Adrenal gland (tissue), 12 donors: ENCODE measurements around the gene ENGASE. TPM values are rescaled to one million over a fixed set of nuclear protein-coding genes. Genes with fewer than 3 reads are reported as not detected.
A peak's percentile ranks its signal among the peaks of the same experiment; 100 is the strongest.
"Not testable (repeated sequence)": the region's sequence is repeated elsewhere in the genome, so short reads cannot be mapped to it uniquely, and the experiment has no call there.

ENCODE experiments used
- DNase-seq, 7 donors: peaks; one replicate each; pipeline ENCODE4 v3.0.0-alpha.2; 2019 to 2020
- H3K27ac ChIP-seq, 5 donors: fragments of 200-600 bp; sonication (generic) in 4 of 5; 1 replicate in 3 of 5; 2 replicates in 2 of 5; pipeline versions ENCODE4 v1.5.1 to v1.8.0; 2016 to 2020; ENCODE audit warnings: mild to moderate bottlenecking in 1 of 5
- H3K27me3 ChIP-seq: fragments of 200-600 bp; 2 replicates; pipeline ENCODE4 v1.8.0; 2021
- H3K36me3 ChIP-seq, 2 donors: fragments of 200-600 bp; replicated peaks in 1 of 2; 1 replicate in 1 of 2; 2 replicates in 1 of 2; pipeline versions ENCODE4 v1.5.1 to v1.8.0; 2018 to 2022
- H3K4me1 ChIP-seq, 2 donors: fragments of 200-600 bp; replicated peaks in 1 of 2; 1 replicate in 1 of 2; 2 replicates in 1 of 2; pipeline versions ENCODE4 v1.5.1 to v1.8.0; 2018 to 2021
- H3K4me3 ChIP-seq, 4 donors: fragments of 200-600 bp; sonication (generic) in 3 of 4; one replicate each; pipeline ENCODE4 v1.5.1; 2016 to 2018
- H3K9me3 ChIP-seq, 3 donors: fragments of 200-600 bp; sonication (generic) in 1 of 3; replicated peaks in 1 of 3; 1 replicate in 2 of 3; 2 replicates in 1 of 3; pipeline versions ENCODE4 v1.5.1 to v1.8.0; 2016 to 2021
- CTCF ChIP-seq, 6 experiments: fragments of 450-650 bp in 4 of 6; fragments of 200-600 bp in 2 of 6; sonication (generic) in 1 of 6; IDR thresholded peaks; 1 replicate in 5 of 6; 2 replicates in 1 of 6; pipeline versions ENCODE4 v1.5.1 to v1.8.0; 2016 to 2021; ENCODE audit warnings: antibody characterized with exemption in 6 of 6, mild to moderate bottlenecking in 2 of 6, moderate library complexity in 1 of 6
- POLR2A ChIP-seq, 2 donors: fragments of 450-650 bp; IDR thresholded peaks; one replicate each; pipeline ENCODE4 v1.6.1; 2017; ENCODE audit warnings: antibody characterized with exemption in 2 of 2, mild to moderate bottlenecking in 2 of 2, moderate library complexity in 1 of 2
- WGBS, 4 donors: extraction: QIAGEN DNeasy Blood & Tissue Kit in 2 of 4; methylation state at CpG; one replicate each; pipeline versions ENCODE4 v1.1.5 to v1.1.7; 2013 to 2017; 5-methylcytosine and 5-hydroxymethylcytosine counted together
- intact Hi-C, 2 donors: fragments of 100-400 bp; cut with DNase I; formaldehyde crosslinking; loops; one replicate each; pipeline versions ENCODE4 v1.14.1 to v1.15.0; 2022 to 2023
- polyA plus RNA-seq, 3 donors: library from polyadenylated mRNA; stranded (reverse); fragments of 200-250 nt in 2 of 3; fragments of 350-450 nt in 1 of 3; fragmentation: Illumina TruSeq in 1 of 3; extraction: RNeasy Lipid Tissue Mini Kit (QIAGEN cat#74804) in 1 of 3; gene quantifications; one replicate each; pipeline ENCODE4 v1.2.3, GENCODE V29; 2013 to 2014
- total RNA-seq, 9 donors: library from RNA; depleted of rRNA in 4 of 9; stranded (reverse); fragments of >200 nt in 4 of 9; fragments of 120-200 nt in 1 of 9; fragmentation: NEBNext Ultra II Directional in 1 of 9; extraction: Animal tissue kit (Norgen Biotek cat#: 25700) in 1 of 9; gene quantifications; one replicate each; pipeline versions ENCODE4 v1.1.0 to v1.2.4, GENCODE V29; 2013 to 2023
- donor health status: healthy with polysubstance abuse.
- donor health status: Bipolar disorder and iron deficiency.
- donor health status: DM: yes; HTN: yes; CAD: no.
- donor health status: DM: no; HTN: no; CAD: no.
- donor health status: DM: no; HTN: no; CAD: no.
- donor health status: DM: yes; HTN: yes; CAD: no.

Gene ENGASE
- total and polyA plus RNA-seq, 12 donors, result 4.4 to 155 (median 31.1) TPM

GRCh38 chr17:79028496-79029326, 45.9 kb upstream of the ENGASE start:
- Histone ChIP-seq H3K36me3 (no peaks in the 10 kb centered on the region), H3K4me1 (peaks cover 45% of the 10 kb centered on the region in 2 donors), H3K4me3 (peak overlapping the region in 1 of 4 donors; percentile 72), H3K27ac (peak overlapping the region; percentile 94 to 100 (median 95)), H3K9me3 (no peaks in the 10 kb centered on the region), H3K27me3 (no peaks in the 10 kb centered on the region)
- peak in 5 of 7 donors; percentile 11 to 56 (median 28) for DNase-seq
- intact Hi-C loops, result no loop called here
- no peak for TF ChIP-seq POLR2A (IDR thresholded peaks at IDR 0.05)
- TF ChIP-seq CTCF (IDR thresholded peaks at IDR 0.05), result peak in 1 of 6 experiments; percentile 33
- WGBS, 4 donors, result 80 to 91% (median 81%) methylated on average over 12 to 17 of the region's 17 CpGs

GRCh38 chr17:79029327-79030009, 45.2 kb upstream of the ENGASE start:
- TF ChIP-seq CTCF (IDR thresholded peaks at IDR 0.05) (no peak), POLR2A (IDR thresholded peaks at IDR 0.05) (no peak)
- intact Hi-C loops, result no loop called here
- H3K27me3 ChIP-seq, result no peaks in the 10 kb centered on the region
- H3K36me3 ChIP-seq, result no peaks in the 10 kb centered on the region
- no peaks in the 10 kb centered on the region for H3K9me3 ChIP-seq
- H3K4me3 ChIP-seq, result no peak overlapping the region
- peak in 4 of 7 donors; percentile 11 to 43 (median 20) for DNase-seq
- WGBS, 4 donors, result 85 to 96% (median 93%) methylated on average over 13 to 16 of the region's 16 CpGs
- peaks cover 39 to 45% of the 10 kb centered on the region in 2 donors for H3K4me1 ChIP-seq
- peak overlapping the region in 1 of 5 donors; percentile 100 for H3K27ac ChIP-seq

GRCh38 chr17:79030636-79031035, 44.0 kb upstream of the ENGASE start:
- intact Hi-C loops, H3K27ac ChIP-seq, H3K27me3 ChIP-seq, H3K9me3 ChIP-seq, H3K4me3 ChIP-seq, H3K36me3 ChIP-seq: not testable (repeated sequence)
- peak in 1 of 7 donors; percentile 7 for DNase-seq
- 90 to 96% (median 94%) methylated on average over 12 of the region's 12 CpGs for WGBS, 4 donors
- H3K4me1 ChIP-seq, result peaks cover 27 to 36% of the 10 kb centered on the region in 2 donors

GRCh38 chr17:79031996-79032875, 42.4 kb upstream of the ENGASE start:
- H3K4me1 ChIP-seq, result peaks cover 26 to 34% of the 10 kb centered on the region in 2 donors
- TF ChIP-seq POLR2A (IDR thresholded peaks at IDR 0.05), result no peak
- TF ChIP-seq CTCF (IDR thresholded peaks at IDR 0.05), result no peak
- no peaks in the 10 kb centered on the region for H3K9me3 ChIP-seq
- no peak overlapping the region for H3K4me3 ChIP-seq
- intact Hi-C loops, result no loop called here
- WGBS, 4 donors, result 87 to 94% (median 93%) methylated on average over 25 to 26 of the region's 26 CpGs
- DNase-seq, result peak in 4 of 7 donors; percentile 14 to 46 (median 20)
- no peaks in the 10 kb centered on the region for H3K27me3 ChIP-seq
- no peak overlapping the region for H3K27ac ChIP-seq
- no peaks in the 10 kb centered on the region for H3K36me3 ChIP-seq
